Measurements from ENCODE around the gene ZNF770. TPM values are rescaled to one million over a fixed set of nuclear protein-coding genes. Genes with fewer than 3 reads are reported as not detected.
"Not testable (repeated sequence)": the region's sequence is repeated elsewhere in the genome, so short reads cannot be mapped to it uniquely, and the experiment has no call there.

Gene ZNF770
- polyA plus RNA-seq, 1 donor (not counting 4 experiments of a cell fraction or from before 2014, with no cell fraction given), result 35.9 TPM

DNA sequence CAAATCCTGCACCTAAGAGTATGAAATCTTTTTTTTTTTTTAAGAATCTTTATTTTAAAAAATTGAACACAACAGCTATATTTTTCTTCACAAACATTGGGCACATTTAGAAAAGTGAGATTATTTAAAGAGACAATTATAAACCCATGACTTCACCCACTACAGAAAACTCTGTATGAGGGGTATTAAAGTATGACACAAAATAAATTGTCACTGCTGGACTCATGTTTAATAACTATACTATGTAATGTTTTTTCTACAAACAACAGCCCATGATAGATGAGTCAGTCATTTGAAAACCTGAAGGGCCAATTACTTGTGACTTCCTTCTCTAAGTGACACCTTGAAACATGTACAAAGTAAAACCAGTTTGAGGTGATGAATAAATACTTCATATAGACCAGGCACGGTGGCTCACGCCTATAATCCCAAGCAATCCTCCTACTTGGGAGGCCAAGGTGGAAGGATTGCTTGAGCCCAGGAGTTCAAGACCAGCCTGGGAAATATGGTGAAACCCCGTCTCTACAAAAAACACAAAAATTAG is 54.6 kb downstream of the ZNF770 start:
- FAIRE-seq (no peak), DNase-seq (ENCODE audit: low read depth, low spot score) (no peak)
- Histone ChIP-seq H3K79me2 (ENCODE audit: control insufficient read depth, insufficient read depth, low read length) (no peaks in the 10 kb centered on the region), H3K27me3 (ENCODE audit: control insufficient read depth, extremely low read depth, insufficient read depth, low read length) (no peaks in the 10 kb centered on the region), H3K4me3 (ENCODE audit: control insufficient read depth in 2 of 3, extremely low read depth in 1 of 3, insufficient read depth in 2 of 3, low read depth in 1 of 3, low read length in 3 of 3) (no peak overlapping the region), H2AFZ (ENCODE audit: control insufficient read depth, low read length) (no peak overlapping the region), H3K9me1 (ENCODE audit: control insufficient read depth, extremely low read depth, insufficient read depth, low read length) (no peaks in the 10 kb centered on the region), H3K36me3 (ENCODE audit: control insufficient read depth in 2 of 2, extremely low read depth in 1 of 2, insufficient read depth in 2 of 2, low read length in 2 of 2) (peaks cover 0 to 7% of the 10 kb centered on the region in 2 experiments), H3K9ac (ENCODE audit: control insufficient read depth, extremely low read depth, insufficient read depth, low read length) (no peak overlapping the region), H3K9me3 (ENCODE audit: control insufficient read depth, low read depth, low read length) (no peaks in the 10 kb centered on the region), H4K20me1 (ENCODE audit: control insufficient read depth, extremely low read depth, insufficient read depth, low read length) (no peaks in the 10 kb centered on the region), H3K4me2 (ENCODE audit: control insufficient read depth, extremely low read depth, insufficient read depth, low read depth, low read length) (no peak overlapping the region), H3K4me1 (ENCODE audit: control insufficient read depth, extremely low read depth, insufficient read depth, low read length) (no peaks in the 10 kb centered on the region), H3K27ac (ENCODE audit: control insufficient read depth, insufficient read depth, low read length) (no peak overlapping the region)
- dilution Hi-C loops (cut with MboI; ENCODE audit: extremely low pct_ligation_motif_present, low sequenced_read_pairs), result no loop called here
- TF ChIP-seq, protein P1, sequence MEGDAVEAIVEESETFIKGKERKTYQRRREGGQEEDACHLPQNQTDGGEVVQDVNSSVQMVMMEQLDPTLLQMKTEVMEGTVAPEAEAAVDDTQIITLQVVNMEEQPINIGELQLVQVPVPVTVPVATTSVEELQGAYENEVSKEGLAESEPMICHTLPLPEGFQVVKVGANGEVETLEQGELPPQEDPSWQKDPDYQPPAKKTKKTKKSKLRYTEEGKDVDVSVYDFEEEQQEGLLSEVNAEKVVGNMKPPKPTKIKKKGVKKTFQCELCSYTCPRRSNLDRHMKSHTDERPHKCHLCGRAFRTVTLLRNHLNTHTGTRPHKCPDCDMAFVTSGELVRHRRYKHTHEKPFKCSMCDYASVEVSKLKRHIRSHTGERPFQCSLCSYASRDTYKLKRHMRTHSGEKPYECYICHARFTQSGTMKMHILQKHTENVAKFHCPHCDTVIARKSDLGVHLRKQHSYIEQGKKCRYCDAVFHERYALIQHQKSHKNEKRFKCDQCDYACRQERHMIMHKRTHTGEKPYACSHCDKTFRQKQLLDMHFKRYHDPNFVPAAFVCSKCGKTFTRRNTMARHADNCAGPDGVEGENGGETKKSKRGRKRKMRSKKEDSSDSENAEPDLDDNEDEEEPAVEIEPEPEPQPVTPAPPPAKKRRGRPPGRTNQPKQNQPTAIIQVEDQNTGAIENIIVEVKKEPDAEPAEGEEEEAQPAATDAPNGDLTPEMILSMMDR (optimal IDR thresholded peaks at IDR 0.05 in 1 of 3, IDR thresholded peaks at IDR 0.05 in 1 of 3, conservative IDR thresholded peaks at IDR 0.05 in 1 of 3; ENCODE audit: extremely low read depth in 1 of 3, insufficient read depth in 2 of 3, low read length in 3 of 3), result no peak
- no peak for TF ChIP-seq EZH2 (IDR thresholded peaks at IDR 0.05; ENCODE audit: low read length)

DNA sequence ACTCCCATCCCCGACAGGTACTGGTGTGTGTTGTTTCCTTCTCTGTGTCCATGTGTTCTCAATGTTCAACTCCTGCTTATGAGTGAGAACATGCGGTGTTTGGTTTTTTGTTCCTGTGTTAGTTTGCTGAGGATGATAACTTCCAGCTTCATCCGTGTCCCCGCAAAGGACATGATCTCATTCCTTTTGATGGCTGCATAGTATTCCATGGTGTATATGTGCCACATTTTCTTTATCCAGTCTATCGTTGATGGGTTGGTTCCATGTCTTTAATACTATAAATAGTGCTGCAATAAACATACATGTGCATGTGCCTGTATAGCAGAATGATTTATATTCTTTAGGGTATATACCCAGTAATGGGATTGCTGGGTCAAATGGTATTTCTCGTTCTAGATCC is 59.7 kb downstream of the ZNF770 start:
- H3K9me3 ChIP-seq (ENCODE audit: control insufficient read depth, low read depth, low read length); H3K4me1 ChIP-seq (ENCODE audit: control insufficient read depth, extremely low read depth, insufficient read depth, low read length); H3K36me3 ChIP-seq (ENCODE audit: control insufficient read depth in 2 of 2, extremely low read depth in 1 of 2, insufficient read depth in 2 of 2, low read length in 2 of 2); H3K4me2 ChIP-seq (ENCODE audit: control insufficient read depth, extremely low read depth, insufficient read depth, low read depth, low read length); H3K4me3 ChIP-seq (ENCODE audit: control insufficient read depth in 2 of 3, extremely low read depth in 1 of 3, insufficient read depth in 2 of 3, low read depth in 1 of 3, low read length in 3 of 3); dilution Hi-C loops (cut with MboI; ENCODE audit: extremely low pct_ligation_motif_present, low sequenced_read_pairs); H3K27ac ChIP-seq (ENCODE audit: control insufficient read depth, insufficient read depth, low read length); DNase-seq (ENCODE audit: low read depth, low spot score); H3K9ac ChIP-seq (ENCODE audit: control insufficient read depth, extremely low read depth, insufficient read depth, low read length); H3K27me3 ChIP-seq (ENCODE audit: control insufficient read depth, extremely low read depth, insufficient read depth, low read length); H2AFZ ChIP-seq (ENCODE audit: control insufficient read depth, low read length); H3K79me2 ChIP-seq (ENCODE audit: control insufficient read depth, insufficient read depth, low read length); H4K20me1 ChIP-seq (ENCODE audit: control insufficient read depth, extremely low read depth, insufficient read depth, low read length); FAIRE-seq; H3K9me1 ChIP-seq (ENCODE audit: control insufficient read depth, extremely low read depth, insufficient read depth, low read length): not testable (repeated sequence)

Other genes with a start within 250 kb of the ZNF770 start
- gene GJD2, start 233.3 kb downstream of the ZNF770 start, polyA plus RNA-seq, result not detected in 3 replicates
- 0.08 to 0.10 TPM in 2 of 3 replicates, not detected in the other for gene ACTC1, start 192.7 kb downstream of the ZNF770 start, polyA plus RNA-seq
- 23.5 to 28.2 TPM (median 23.9 TPM) in 3 replicates for gene AQR, start 18.5 kb downstream of the ZNF770 start, polyA plus RNA-seq
- 0.12 TPM in 1 of 3 replicates, not detected in the others for gene NANOGP8, start 97.0 kb upstream of the ZNF770 start, polyA plus RNA-seq

Data from keratinocyte (primary cell).